Stromal cell of bone marrow (primary cell): Measurements from ENCODE around the gene AKAP6.

ENCODE experiments used
- DNase-seq: peaks from one replicate; pipeline ENCODE4 v3.0.0-alpha.2; 2012; ENCODE audit warnings: low read depth

Gene AKAP6

DNA sequence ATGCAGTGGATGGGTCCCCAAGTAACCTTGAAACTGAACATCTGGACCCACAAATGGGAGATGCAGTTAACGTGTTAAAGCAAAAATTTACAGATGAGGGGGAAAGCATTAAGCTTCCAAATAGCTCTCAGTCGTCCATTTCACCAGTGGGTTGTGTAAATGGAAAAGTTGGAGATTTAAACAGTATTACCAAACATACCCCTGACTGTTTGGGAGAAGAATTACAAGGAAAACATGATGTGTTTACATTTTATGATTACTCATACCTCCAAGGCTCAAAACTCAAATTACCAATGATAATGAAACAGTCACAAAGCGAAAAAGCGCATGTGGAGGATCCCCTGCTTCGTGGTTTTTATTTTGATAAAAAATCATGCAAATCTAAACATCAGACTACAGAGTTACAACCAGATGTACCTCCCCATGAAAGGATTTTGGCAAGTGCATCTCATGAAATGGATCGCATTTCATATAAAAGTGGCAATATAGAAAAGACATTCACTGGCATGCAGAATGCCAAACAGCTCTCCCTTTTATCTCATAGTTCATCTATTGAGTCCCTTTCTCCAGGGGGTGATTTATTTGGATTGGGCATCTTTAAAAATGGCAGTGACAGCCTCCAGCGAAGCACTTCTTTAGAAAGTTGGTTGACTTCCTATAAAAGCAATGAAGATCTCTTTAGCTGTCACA lies 493.0 kb downstream of the AKAP6 start:
- DNase-seq = no peak

DNA sequence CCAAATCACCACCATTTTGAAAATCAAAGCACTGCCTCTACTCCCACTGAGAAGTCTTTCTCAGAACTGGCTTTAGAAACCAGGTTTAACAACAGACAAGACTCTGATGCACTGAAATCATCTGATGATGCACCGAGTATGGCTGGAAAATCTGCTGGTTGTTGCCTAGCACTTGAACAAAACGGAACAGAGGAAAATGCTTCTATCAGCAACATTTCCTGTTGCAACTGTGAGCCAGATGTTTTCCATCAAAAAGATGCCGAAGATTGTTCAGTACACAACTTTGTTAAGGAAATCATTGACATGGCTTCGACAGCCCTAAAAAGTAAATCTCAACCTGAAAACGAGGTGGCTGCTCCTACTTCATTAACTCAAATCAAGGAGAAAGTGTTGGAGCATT lies 494.6 kb downstream of the AKAP6 start:
- no peak for DNase-seq

DNA sequence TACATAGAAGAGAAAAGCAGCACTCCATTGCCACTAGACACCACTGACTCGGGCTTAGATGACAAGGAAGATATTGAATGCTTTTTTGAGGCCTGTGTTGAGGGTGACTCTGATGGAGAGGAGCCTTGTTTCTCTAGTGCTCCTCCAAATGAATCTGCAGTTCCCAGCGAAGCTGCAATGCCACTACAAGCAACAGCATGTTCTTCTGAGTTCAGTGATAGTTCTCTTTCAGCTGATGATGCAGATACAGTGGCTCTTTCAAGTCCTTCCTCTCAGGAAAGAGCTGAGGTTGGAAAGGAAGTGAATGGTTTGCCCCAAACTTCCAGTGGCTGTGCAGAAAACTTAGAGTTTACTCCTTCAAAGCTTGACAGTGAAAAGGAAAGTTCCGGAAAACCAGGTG lies 495.1 kb downstream of the AKAP6 start:
- no peak for DNase-seq

DNA sequence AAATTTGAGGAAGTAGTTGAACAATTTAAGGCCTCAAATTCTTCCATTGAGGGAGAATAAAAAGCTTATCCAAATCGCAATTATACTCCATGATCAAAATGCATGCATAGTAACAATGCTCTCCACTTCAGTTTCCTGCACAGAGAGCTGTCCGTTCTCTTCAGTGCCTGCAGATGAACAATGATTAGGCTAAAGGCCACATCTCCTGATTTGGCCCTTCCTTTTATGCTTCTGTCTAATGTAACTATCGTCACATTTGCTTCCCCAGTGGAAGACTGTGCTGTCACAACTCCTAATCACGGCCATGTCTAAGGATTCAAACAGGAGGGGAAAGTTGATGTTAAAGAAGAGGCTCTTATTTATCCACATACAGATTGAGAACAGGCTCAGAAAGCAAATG lies 496.0 kb downstream of the AKAP6 start:
- DNase-seq = no peak

DNA sequence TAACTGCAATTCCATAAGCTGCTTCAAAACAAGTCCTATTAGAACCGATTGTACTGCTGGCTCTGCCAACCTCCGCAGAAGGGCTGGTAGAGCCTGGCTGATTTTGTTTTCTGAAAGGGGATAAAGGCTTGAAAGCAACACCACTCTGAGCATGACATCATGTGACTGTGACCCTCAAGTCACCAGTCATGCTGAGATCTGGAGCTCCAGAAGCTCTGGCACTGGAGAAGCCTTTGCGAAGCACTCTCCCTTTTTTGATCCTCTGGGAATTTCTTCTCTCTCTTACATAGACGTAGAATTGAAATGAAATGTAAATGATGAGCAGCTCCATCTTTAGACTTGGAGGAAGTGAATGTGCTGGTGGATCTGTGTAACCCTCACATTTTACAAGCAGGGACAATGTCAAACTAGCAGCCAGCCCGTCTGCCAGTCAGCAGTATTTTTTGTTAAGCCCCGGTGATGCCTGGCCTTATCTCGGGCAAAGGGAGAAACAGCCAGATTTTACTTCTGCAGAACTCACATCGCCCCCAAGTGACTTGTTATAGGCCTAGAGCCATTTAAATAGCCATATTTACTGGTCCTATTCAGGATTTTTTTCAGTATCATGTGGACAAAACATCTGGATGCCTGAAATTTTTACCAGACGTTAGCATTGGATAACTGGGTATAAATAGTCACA lies 497.4 kb downstream of the AKAP6 start:
- DNase-seq = peak; percentile 16

DNA sequence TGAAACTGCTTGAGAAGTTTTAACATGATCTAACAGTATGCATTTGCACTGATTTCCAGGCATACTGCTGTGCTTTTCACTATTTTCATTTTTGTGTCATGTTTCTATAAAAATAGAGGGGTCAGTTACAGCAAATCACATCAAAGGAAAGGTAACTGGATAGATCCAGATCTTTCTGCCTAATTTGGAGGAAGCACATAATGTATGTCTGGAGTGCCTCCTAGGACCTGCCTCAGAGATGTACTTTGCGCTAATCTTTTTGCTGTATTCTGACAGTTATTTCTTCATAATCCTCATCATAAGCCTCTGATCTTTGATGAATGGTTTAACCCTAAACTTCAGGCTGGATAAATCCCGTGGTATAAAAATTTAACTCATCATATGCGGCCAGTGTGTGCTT lies 498.4 kb downstream of the AKAP6 start:
- DNase-seq = no peak

DNA sequence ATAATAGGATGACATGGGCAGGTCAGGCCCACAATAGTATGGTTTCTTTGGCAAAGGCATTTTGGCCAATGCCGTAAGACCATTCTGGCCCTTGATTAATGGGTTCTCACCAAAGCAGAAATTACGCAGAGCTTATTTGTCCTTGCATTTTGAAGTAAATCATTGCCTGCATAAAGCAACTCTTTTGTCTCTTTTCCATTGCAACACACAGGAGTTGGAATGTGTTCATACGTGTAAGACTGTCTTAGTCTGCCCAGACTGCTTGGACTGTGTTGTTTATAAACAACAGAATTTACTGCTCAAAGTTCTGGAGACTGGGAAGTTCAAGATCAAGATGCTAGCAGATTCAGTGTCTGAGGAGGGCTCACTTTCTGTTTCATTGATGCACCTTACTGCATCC lies 506.8 kb downstream of the AKAP6 start:
- no peak for DNase-seq

DNA sequence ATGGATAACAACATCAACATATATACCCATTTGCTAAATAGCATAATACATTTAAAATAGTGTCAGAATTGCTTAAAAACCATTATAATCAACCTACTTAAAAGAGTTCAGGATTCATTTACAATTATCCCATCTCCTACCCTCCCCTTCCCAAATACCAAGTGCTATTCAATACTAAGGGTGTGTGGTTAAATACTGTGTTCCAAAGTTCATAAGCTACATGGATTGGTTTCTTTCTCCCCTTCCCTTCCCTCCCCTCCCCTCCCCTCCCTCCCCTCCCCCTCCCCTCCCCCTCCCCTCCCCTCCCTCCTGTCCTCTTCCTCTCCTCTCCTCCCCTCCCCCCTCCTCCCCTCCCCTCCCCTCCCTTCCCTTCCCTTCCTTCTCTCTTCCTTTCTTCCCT lies 512.6 kb downstream of the AKAP6 start:
- no peak for DNase-seq

DNA sequence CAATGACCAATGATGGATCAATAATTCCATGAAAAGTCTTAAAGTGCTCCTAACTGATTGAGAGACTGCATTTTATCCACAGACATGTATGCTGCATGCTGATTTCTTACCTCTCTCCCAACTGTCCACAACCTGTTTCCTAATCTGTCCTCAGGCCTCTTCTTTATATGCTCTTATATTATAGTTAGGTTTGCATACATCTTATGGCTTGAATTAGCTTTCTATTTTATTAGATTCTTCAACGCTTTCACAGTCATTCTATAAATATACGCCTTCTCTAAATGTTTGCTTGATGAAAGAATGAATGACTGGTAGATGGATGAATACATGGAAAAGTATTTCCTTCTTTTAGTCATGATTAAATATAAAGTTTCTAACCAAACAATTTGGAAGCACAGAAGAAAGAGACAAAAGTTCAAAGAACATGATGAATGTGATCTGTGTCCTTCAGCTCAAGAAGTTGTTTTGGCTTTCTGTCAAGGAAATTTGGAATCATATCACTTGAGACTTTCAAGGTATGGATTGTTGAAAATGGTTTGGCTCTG lies 517.8 kb downstream of the AKAP6 start:
- DNase-seq = no peak

DNA sequence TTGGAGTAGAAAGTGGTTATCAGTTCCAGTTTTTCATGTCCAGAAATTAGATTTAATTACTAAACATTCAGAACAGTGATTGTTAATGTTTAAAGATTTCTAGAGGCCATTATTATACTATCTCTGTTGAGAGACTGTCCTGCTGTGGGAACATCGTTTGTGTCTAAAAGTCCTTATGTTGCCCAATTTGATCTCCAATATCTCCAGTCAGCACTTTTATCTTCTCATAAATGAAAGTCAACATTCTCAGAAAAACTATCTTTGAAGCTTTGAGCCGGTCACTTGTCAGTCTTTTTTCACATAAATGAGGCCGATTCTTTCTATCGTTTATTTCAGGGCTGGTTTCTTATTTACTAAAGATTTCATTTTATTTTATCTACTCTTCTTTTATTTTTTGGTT lies 518.8 kb downstream of the AKAP6 start:
- DNase-seq = no peak

DNA sequence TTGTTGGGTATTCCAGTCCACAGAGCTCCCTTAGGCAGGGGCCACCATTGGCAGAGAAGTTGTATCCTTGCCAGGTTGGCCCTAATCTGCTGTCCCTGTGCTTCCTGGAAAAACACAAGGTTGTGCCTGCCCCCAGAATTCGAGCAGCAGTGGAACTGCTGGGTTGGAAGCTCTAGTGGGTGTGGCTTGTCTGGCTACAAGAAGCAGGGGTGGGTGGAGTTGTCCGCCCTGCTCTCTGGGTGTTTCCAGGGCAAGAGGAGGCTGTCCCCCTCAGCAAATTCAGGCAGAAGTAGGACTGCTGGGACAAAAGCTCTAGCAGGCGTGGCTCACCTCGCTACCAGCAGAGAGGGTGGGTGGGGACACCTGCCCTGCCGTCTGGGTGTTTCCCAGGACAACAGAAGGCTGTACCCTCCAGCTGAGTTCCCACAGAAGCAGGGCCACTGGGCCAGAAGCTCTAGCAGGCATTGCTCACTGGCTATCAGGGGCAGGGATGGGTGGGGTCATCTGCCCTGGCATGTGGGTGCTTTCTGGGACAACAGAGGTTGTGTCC lies 536.8 kb downstream of the AKAP6 start:
- no peak for DNase-seq

DNA sequence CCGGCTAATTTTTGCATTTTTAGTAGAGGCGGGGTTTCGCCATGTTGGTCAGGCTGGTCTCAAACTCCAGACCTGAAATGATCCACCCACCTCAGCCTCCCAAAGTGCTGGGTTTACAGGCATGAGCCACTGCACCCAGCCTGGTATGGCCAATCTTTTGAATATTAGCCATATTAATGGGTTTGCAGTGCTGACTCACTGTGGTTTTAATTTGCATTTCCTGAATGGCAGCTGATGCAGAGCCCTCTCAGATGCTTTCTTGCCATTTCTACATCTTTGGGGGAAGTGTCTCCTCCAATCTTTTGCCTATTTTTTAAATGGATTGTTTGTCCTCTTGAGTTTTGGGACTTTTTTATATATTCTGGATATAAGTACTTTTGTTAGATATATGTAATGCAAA lies 554.1 kb downstream of the AKAP6 start:
- DNase-seq = no peak
